Measurements from ENCODE around the gene ILF2. TPM values are rescaled to one million over a fixed set of nuclear protein-coding genes. Genes with fewer than 3 reads are reported as not detected.
"Not testable (repeated sequence)": the region's sequence is repeated elsewhere in the genome, so short reads cannot be mapped to it uniquely, and the experiment has no call there.

ILF2 gene
- total RNA-seq, 3 donors from 2014 or later, result 78.4 to 126 (median 81.3) TPM

- H3K9me3 ChIP-seq, result no peaks in the 10 kb centered on the region
- peaks cover 13% of the 10 kb centered on the region for H3K36me3 ChIP-seq (ENCODE audit: low read depth)
- no peaks in the 10 kb centered on the region for H3K4me1 ChIP-seq (ENCODE audit: low read depth)
- no peak for DNase-seq
- H3K4me3 ChIP-seq, result no peak overlapping the region
- TF ChIP-seq CTCF (IDR thresholded peaks at IDR 0.05), result no peak
- intact Hi-C loops (cut with DNase I, micrococcal nuclease), result no loop called here
- ATAC-seq, result no peak
Observed at GRCh38 chr1:153643100-153643499, 27.7 kb downstream of the ILF2 start.

GRCh38 chr1:153642161-153642560 lies 28.6 kb downstream of the ILF2 start:
- no peak for TF ChIP-seq CTCF (IDR thresholded peaks at IDR 0.05)
- ATAC-seq, result no peak

GRCh38 chr1:153640861-153641260 lies 29.9 kb downstream of the ILF2 start:
- intact Hi-C loops (cut with DNase I, micrococcal nuclease), result no loop called here
- no peak for ATAC-seq
- H3K9me3 ChIP-seq, result no peaks in the 10 kb centered on the region
- peaks cover 23% of the 10 kb centered on the region for H3K36me3 ChIP-seq (ENCODE audit: low read depth)
- H3K4me1 ChIP-seq (ENCODE audit: low read depth), result no peaks in the 10 kb centered on the region
- TF ChIP-seq CTCF (IDR thresholded peaks at IDR 0.05), result no peak
- no peak for DNase-seq
- no peak overlapping the region for H3K4me3 ChIP-seq

More at GRCh38 chr1:153642161-153642560, 28.6 kb downstream of the ILF2 start:
- H3K4me3 ChIP-seq, result no peak overlapping the region
- H3K4me1 ChIP-seq (ENCODE audit: low read depth), result no peaks in the 10 kb centered on the region
- DNase-seq, result no peak
- peaks cover 14% of the 10 kb centered on the region for H3K36me3 ChIP-seq (ENCODE audit: low read depth)
- intact Hi-C loops (cut with DNase I, micrococcal nuclease), result no loop called here
- H3K9me3 ChIP-seq, result no peaks in the 10 kb centered on the region

- H3K9me3 ChIP-seq; intact Hi-C loops (cut with DNase I, micrococcal nuclease); ATAC-seq; H3K4me3 ChIP-seq; DNase-seq; H3K4me1 ChIP-seq (ENCODE audit: low read depth): not testable (repeated sequence)
- peaks cover 23% of the 10 kb centered on the region for H3K36me3 ChIP-seq (ENCODE audit: low read depth)
Observed at GRCh38 chr1:153640213-153640612, 30.6 kb downstream of the ILF2 start.

GRCh38 chr1:153639280-153639679 lies 31.5 kb downstream of the ILF2 start:
- DNase-seq (no peak), ATAC-seq (no peak)
- intact Hi-C loops (cut with DNase I, micrococcal nuclease), result no loop called here
- Histone ChIP-seq H3K36me3 (ENCODE audit: low read depth) (peaks cover 23% of the 10 kb centered on the region), H3K4me3 (no peak overlapping the region), H3K9me3 (no peaks in the 10 kb centered on the region), H3K4me1 (ENCODE audit: low read depth) (peaks cover 4% of the 10 kb centered on the region)
- no peak for TF ChIP-seq CTCF (IDR thresholded peaks at IDR 0.05)

- H3K36me3 ChIP-seq (ENCODE audit: low read depth), result peaks cover 23% of the 10 kb centered on the region
- H3K4me3 ChIP-seq, result no peak overlapping the region
- DNase-seq, result no peak
Observed at GRCh38 chr1:153638261-153638660, 32.5 kb downstream of the ILF2 start.

More at GRCh38 chr1:153638261-153638660, 32.5 kb downstream of the ILF2 start:
- Histone ChIP-seq H3K9me3 (no peaks in the 10 kb centered on the region), H3K4me1 (ENCODE audit: low read depth) (peaks cover 8% of the 10 kb centered on the region)
- ATAC-seq, result no peak
- intact Hi-C loops (cut with DNase I, micrococcal nuclease), result no loop called here
- no peak for TF ChIP-seq CTCF (IDR thresholded peaks at IDR 0.05)

Data from mucosa of descending colon (tissue), 3 donors.